Left colon (tissue), 2 donors: ENCODE results near the gene OTUD6A. TPM values are rescaled to one million over a fixed set of nuclear protein-coding genes. Genes with fewer than 3 reads are reported as not detected.
A peak's percentile ranks its signal among the peaks of the same experiment; 100 is the strongest.

Experiments
- ATAC-seq: fragments of 200-7000 bp; cut with Tn5 transposase; one replicate; pipeline ENCODE4 v1.9.1; 2020; ENCODE audit warnings: mild to moderate bottlenecking, moderate library complexity
- DNase-seq, 2 donors: peaks; one replicate each; pipeline ENCODE4 v3.0.0-alpha.2; 2020
- intact Hi-C, 2 donors: fragments of 100-400 bp; cut with DNase I in 1 of 2; cut with micrococcal nuclease in 1 of 2; formaldehyde crosslinking; loops; one replicate each; pipeline versions ENCODE4 v1.11.2 to v1.14.0; 2022; cut with DNase I, micrococcal nuclease
- total RNA-seq, 2 donors: library from RNA; stranded (reverse); fragmentation: NEBNext Ultra II Directional; extraction: Animal tissue kit (Norgen Biotek cat#: 25700); gene quantifications; one replicate each; pipeline ENCODE4 v1.2.1, GENCODE V29; 2021
- donor health status: DM: no; HTN: no; CAD: no.
- donor health status: DM: yes; HTN: yes; CAD: no.

Gene OTUD6A
- total RNA-seq, 2 donors from 2014 or later, result not detected

DNA sequence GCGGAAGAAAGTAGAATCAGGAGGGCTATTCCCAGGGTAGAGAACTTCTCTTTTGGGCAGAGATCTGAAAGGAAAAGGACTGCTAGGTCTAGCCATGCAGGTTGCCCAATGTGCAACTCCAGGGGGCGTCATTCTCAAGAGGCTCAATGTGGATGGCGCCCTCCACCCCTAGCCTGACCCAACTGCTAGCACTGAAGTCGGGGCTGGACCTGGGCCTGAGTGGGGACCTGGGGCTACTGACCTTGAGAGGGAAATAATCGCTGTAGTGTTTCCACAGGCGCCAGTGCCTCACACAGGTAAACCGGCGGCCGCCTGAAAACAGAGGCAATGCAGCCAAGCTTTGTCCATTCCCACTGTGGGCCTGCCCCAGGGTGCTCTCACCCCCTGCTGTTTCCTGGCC lies 18.6 kb upstream of the OTUD6A start:
- DNase-seq (no peak), ATAC-seq (no peak)
- intact Hi-C loops, result no loop called here

DNA sequence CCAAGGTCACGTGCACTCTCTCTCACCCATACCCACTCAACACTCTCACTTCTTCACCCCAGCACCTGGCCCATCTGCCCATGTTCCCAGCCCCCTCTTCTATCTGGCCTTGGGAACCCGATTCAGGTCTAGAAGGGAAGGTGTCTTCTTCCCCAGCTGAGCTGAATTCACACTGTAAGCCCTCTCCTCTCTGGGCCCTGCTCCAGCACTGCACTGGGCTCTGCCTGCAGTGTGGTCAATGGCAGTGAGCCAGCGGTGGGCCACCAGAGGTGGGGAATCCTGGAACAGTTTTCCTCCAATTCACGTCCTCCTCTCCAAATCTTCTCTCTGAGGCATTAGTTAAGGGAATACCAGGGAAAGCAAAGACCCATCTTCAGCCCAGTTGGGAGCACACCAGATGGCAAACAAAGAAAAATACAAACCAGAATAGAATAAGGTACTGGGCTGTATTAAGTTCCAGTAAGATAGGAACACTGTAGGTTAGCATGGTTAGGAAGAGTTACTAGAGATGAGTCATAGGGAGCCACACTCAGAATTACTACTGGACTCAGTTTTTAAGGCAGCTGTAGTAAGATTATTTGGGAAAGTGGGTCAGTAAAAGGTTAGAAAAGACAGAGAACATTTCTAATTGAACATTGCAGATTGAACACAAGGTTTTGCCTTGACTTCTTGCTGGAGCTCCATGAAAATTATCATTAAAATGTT lies 17.6 kb upstream of the OTUD6A start:
- ATAC-seq (no peak), DNase-seq (no peak)
- intact Hi-C loops, result no loop called here

DNA sequence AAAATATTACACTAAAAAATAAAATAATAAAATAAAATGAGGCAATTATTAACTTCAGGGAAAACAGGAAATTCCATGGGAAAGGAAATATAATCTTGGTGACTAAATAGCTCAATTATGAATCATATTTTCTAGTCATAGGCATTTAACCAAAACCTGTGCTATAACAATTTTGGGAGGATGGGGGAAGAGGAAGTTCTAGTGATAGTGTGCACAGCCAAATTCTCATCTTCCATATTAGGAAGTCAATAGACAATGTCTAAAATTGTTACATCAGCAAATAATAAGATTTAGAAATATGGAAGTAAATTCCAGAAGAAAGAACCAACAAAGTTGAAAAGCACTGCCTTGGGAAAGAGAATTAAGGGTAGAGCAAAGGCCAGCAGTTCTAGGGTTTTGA lies 15.3 kb upstream of the OTUD6A start:
- no peak for DNase-seq
- ATAC-seq, result no peak
- intact Hi-C loops, result no loop called here

DNA sequence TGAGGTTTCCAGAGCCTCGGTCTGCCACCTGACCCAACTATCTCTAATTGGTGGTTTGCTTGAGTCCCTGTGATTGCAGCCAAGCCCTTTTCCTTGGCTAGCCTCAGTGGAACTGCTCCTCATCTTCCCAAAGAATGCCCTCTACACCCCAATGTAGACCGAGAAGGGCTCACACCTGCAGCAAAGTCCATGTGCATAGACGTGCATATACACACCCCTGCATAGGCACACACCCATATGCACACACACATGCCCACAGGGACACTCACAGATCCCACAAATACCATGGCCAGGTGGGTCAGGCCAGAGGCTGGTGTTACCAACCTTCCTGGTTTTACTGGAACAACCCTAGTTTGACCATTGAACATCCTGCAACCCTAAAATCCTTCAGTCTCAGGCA lies 12.9 kb upstream of the OTUD6A start:
- no peak for DNase-seq
- intact Hi-C loops, result no loop called here
- ATAC-seq, result no peak

DNA sequence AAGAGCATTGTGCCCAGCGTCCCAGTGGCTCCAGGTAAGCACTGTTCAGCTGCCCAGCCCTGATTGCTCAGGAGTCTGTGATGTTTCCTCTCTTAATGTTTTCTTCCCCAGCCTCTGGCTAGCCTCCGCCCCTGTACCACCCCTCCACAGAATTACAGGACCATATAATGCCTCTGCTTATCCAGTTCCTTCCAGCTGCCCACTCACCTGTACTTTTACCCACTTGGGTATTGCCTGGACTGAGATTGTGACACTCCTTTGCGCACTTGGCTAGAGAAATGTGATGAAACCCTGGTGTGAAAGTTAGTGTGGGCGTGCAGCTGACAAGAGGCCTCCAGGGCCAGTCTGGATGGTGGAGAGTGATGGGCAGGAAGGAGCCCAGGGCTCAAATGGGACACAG lies 12.3 kb upstream of the OTUD6A start, which contains the start of gene AWAT2:
AWAT2 (minus strand) TSS at position 14 of the 400 bp plus-strand sequence; CDS start at position 8, 6 bp downstream.
- intact Hi-C loops, result no loop called here
- DNase-seq, result no peak
- ATAC-seq, result no peak

DNA sequence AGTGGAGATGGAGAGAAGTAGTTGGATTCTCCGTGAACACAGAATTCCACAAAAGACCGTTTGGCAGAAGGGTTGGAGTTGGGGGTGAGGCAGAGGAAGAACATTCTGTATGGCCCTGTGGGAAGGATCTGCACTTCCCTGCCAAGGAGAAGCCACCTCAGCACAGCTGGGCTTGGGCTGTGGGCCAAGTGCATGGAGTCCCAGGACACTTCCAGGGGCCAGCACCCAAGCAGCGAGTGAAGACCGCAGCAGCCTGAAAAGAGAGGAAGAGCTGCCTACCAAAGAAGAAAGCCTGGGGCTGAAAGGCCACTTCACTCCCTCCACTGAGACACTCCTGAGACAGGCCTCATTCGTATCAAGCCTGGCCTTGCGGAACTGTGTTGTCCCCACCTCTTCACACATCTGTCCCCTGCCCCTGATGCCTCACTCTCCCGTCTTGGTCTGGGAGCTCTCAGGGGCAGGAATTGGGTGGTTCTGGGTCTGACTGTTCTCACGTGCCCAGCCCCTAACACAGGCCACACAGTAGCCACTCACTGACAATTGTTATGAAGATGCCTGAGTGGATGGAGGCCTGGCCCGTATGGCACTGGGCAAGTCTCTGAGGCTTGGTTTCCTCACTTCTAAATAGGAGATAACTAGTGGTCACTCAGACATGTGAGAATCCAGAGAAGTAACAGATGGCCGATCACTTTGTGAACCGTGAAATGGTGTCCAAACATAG lies 9.2 kb upstream of the OTUD6A start:
- DNase-seq, result no peak
- ATAC-seq, result no peak
- intact Hi-C loops, result no loop called here

DNA sequence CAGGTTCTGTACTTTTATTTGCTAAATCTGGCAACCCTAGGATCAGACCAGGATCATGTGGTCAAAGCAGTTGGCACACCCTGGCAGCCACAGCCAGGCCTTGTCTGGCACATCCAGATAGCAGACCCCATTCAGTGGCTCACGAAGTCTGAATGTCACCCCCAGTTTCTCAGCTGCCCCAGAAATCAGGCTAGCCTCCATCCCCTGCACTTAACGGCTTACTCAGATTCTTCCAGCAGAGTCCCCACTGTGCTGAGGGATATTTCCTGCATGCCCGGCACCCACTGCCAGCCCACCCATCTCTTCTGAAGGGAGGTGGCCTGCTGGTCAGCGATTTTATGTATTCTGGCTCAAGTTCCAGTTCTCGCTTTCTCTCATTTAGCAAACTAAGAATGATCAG lies 7.9 kb upstream of the OTUD6A start:
- DNase-seq (no peak), ATAC-seq (no peak)
- intact Hi-C loops, result no loop called here

DNA sequence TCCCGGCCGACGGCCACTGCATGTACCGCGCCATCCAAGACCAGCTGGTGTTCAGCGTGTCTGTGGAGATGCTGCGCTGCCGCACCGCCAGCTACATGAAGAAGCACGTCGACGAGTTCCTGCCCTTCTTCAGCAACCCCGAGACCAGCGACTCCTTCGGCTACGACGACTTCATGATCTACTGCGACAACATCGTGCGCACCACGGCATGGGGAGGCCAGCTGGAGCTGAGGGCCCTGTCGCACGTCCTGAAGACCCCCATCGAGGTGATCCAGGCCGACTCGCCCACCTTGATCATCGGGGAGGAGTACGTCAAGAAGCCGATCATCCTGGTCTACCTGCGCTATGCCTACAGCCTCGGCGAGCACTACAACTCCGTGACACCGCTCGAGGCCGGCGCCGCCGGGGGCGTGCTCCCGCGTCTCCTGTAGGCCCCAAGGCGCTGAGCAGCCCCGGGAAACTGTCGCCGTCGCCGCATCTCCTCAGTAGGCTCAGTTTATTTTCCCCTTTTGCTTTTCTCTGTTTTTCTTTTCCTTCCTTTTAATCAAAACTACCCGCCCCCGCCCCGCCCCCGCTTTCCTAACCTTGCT lies 799 bp downstream of the OTUD6A start:
- no peak for ATAC-seq
- DNase-seq, result no peak
- intact Hi-C loops, result no loop called here

DNA sequence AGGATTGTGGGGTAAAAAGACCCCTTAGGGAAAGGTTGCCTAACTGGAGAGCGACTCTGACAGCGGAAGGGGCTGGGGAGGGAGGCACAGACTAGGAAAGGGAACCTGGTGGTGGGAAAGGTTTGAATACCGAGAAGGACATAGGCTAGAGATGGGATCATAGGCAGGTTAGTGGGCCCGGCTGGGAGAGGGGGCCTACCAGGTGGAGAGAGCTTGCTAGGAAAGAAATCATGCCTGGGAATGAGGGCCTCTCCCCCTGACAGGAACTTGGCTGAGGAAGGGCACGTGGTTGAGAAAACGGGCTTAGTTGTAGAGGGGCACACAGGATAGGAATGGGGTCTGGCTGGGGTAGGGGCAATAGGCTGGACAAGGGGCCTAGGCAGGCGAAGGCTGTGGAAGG lies 4.4 kb downstream of the OTUD6A start:
- no peak for DNase-seq
- no peak for ATAC-seq
- intact Hi-C loops, result no loop called here

DNA sequence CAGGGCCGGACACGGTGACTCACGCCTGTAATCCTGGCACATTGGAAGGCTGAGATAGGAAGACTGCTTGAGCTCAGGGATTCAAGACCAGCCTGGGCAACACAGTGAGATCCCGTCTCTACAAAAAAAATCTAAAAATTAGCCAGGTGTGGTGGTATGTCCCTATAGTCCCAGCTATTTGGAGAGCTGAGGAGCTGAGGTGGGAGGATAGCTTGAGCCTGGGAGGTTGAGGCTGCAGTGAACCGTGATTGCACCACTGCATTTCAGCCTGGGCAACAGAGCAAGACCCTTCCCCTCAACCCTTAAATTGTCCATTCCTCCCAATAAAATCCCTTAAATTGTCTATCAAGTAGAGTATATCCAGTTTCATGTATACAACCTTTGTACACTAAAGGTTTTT lies 17.0 kb downstream of the OTUD6A start:
- intact Hi-C loops, result no loop called here
- DNase-seq, result no peak
- no peak for ATAC-seq

DNA sequence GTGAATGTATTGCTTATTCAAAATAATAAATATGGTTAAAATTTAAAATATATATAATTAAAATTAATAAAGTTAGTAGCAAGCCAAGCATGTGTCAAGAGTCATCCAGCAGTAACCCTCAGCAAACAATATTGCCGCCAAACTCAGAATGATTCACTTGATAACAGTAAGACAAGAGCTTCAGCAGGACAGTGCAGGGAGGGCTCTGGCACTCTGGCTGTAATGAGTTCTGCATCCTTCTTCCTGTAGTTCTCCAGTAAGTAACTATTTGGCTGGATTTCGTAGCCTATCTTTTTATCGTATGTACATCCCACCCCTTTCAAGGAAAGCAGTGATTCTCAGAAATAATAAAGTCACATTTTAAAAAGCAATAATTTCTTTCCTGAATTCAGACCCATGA lies 17.6 kb downstream of the OTUD6A start:
- ATAC-seq, result no peak
- no peak for DNase-seq
- intact Hi-C loops, result no loop called here

DNA sequence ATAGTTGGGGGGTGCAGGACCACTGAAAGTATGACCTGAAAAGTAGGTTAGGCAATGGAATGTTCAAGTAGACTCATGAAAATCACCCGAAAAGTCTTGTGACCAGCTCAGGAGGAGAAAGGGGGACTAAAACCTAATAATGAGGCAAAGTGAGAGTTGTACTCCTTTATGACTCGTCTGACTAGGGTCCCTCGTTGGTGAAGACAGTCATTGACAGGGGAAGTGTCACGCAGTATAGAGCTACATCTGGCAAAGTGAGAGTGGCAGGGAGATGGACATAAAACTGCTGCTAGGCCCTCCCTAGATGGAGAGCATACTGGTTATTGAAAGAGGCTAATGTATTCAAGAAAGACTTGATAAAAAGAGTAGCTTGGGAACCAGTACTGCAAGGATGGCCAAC lies 20.5 kb downstream of the OTUD6A start:
- ATAC-seq, result no peak
- DNase-seq, result no peak
- intact Hi-C loops, result no loop called here

DNA sequence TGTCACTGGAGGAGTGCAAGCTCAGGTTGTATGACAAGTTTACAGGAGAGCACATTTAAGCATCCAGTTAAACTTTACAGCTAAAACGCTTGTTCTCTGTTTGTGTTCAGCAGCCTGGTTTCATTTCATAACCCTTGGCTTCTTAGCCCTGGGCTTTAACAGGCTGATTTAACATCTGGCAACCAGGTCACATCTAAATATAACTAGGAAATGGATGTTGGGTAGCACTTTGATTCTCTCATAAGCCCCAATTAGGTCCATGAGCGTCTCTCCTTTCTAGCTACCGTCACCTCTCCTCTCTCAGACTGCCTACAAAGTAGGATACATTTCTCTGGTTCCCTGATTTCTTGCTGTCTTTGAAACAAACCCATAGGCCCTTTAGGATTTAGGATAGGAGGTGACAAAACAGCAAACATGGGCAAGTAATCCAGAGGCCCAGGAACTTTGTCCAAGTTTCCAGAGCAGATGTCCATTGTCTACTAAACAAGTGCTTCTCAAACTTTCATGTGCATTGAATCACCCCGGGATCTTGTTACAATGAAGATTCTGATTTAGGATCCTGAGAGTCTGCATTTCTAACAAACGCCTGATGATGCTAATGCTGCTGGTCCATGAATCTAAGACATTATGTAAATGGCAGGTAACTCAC lies 22.5 kb downstream of the OTUD6A start:
- ATAC-seq (no peak), DNase-seq (no peak)
- intact Hi-C loops, result no loop called here

DNA sequence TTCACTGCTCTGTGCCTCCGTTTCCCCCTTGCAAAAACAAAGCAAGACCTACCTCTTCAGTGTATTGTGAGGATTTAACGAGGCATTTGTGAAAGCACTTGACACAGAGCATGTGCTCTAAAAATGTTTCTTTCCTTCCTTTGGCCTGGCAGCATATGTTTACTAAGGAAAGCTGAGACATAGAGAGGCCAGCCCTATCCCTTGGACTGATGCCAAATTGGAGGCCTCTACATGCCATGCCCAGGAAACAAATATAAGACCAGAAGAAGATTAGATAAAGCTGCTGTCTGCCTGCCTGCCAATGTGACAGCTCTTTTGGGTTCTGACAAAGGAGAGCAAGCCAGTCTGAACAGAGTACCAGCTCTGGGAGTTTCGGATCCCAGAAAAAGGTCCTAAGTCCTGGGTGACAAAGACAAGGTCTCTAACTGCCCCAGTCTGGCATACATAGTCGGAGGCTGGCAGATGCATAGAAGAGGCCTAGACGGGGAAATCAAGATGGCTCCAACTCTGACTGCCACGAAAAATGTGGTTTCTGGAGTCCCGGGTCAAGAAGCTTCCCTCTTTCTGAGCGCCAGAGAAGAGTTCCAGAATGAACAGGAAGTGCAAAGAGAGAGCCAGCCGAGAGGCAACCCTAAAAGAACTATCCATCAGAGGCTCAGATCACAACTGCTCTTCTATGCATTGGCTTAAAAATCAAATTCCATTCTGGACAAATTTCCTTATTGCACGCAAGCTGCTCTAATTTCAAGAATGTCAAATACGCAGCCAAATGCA lies 25.8 kb downstream of the OTUD6A start:
- ATAC-seq (peak; percentile 77), DNase-seq (peak in 1 of 2 donors; percentile 15)
- intact Hi-C loops, result no loop called here

DNA sequence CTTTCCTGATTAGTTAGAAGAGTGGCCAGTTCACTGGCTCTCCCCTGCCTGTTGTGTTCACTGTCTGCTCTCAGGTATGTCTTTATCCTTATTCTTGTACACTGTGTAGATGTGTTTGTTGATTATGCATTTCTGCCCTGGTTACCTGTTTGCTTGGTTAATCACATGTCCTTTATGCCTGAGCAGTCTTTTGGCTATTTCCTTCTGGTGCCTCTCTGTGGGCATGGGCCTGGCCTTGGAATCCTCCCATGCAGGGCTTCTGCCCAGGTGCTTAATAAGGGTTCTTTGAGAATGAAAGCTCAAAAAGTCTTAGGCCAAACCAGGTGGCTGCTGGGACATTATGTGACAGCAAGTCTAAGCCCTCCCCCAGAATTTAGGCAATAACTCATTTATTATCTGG lies 26.5 kb downstream of the OTUD6A start:
- ATAC-seq (no peak), DNase-seq (no peak)
- intact Hi-C loops, result no loop called here

DNA sequence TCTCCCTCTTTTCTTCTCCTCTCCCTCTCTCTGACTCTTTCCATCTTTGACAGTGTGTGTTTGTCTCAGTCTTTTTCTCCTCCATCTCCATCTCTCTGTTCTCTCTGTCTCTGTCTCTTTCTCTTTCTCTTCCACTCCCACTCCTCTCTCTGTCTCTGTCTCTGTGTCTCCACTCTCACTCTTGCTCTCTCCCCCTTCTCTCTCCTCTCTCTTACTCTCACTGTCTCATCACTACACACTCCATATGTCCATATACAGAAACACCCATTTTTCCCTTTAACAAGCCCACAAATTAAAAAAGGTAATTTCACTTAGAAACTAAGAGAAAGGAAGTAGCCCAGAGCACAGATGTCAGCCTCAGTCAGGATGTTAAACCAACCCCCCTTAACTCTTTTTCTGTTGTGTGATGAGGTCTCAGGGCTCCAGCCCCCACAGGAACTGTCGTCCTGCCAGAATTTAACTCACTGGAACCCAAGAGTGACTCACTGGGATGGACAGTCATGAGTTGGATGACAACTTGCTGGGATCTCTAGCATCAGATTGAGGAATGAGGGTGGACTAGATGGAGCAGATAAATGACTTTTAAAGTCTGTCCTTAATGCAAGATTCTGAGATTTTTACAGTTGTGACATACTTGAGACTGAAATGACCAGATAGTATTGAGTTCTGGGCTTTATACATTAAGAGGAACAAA lies 27.5 kb downstream of the OTUD6A start:
- ATAC-seq, result no peak
- DNase-seq, result no peak
- intact Hi-C loops, result loop anchor here in 1 of 2 donors (10.0 kb wide), 1 partner anchor 555 kb away; no protein-coding TSS in a partner anchor

DNA sequence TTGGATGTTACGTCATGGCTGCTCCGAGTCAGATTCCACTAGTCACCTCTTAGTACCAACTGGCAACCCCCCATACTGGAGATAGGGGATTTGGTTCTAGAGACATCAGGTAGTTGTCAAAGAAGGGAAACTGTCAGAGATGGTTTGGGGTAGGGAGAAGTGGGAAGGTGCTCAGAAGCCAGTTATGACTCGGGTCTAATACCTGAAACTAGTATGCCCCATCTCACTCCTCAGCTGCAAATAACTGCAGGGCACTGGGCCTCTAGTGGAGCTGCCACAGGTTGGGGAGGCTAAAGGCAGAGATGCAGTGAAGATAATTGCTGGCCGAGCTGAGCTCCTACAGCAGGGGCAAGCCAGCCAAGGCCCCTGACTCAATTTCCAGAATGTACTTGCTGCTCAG lies 30.0 kb downstream of the OTUD6A start:
- DNase-seq, result no peak
- ATAC-seq, result no peak
- intact Hi-C loops, result loop anchor here in 1 of 2 donors (10.0 kb wide), 1 partner anchor 557 kb away; no protein-coding TSS in a partner anchor

DNA sequence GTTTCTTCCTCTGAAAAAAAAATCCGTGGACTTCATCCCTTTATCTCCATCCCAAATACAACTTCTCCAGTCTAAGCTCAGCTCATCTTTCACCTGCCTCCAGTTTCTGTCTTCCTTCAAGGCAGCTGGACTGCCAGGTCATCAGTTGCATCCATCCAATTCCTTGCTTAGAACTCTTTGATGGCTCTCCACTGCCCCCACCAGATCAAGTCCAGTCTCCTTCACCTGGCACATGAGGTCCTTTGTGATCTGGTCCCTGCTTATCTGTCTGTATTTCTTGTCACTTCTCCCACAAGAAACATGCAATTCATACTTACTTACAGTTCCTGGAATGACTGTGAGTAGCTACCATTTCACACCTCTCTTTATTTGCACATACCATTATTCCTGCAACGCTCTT lies 33.8 kb downstream of the OTUD6A start:
- intact Hi-C loops, result loop anchor here in 1 of 2 donors (10.0 kb wide), 1 partner anchor 561 kb away; no protein-coding TSS in a partner anchor
- ATAC-seq (no peak), DNase-seq (no peak)
